ENCODE results near the gene ARHGEF40. TPM values are rescaled to one million over a fixed set of nuclear protein-coding genes. Genes with fewer than 3 reads are reported as not detected.

ARHGEF40 gene
- polyA plus RNA-seq, 2 of the 4 experiments (the other 2 are of a cell fraction): 7.8 to 9.6 TPM

GRCh38 chr14:21101802-21102413 is 31.8 kb downstream of the ARHGEF40 start:
- no peak for ATAC-seq
- POLR2A ChIA-PET: no interaction called here
- TF ChIP-seq NR3C1 (IDR thresholded peaks at IDR 0.05): no peak
- TF ChIP-seq POLR2AphosphoS2 (conservative IDR thresholded peaks at IDR 0.05; ENCODE audit: low read length): no peak
- no peak for TF ChIP-seq CEBPB (IDR thresholded peaks at IDR 0.05)
- no peak for TF ChIP-seq USF2 (IDR thresholded peaks at IDR 0.05)
- no peak for TF ChIP-seq CHD4 (IDR thresholded peaks at IDR 0.05; ENCODE audit: borderline replicate concordance)
- no peak for TF ChIP-seq MYC (IDR thresholded peaks at IDR 0.05; ENCODE audit: borderline replicate concordance, low read length)
- TF ChIP-seq ESRRA (IDR thresholded peaks at IDR 0.05; ENCODE audit: borderline replicate concordance, low read length): no peak
- no peak for TF ChIP-seq JUN (IDR thresholded peaks at IDR 0.05)
- TF ChIP-seq CHD2 (IDR thresholded peaks at IDR 0.05; ENCODE audit: low read length, partially characterized antibody): no peak
- no peak for TF ChIP-seq CTCF (IDR thresholded peaks at IDR 0.05)
- no peak for TF ChIP-seq HES2 (IDR thresholded peaks at IDR 0.05)
- no peak for TF ChIP-seq RFX5 (IDR thresholded peaks at IDR 0.05)
- TF ChIP-seq ZNF302 (CRISPR knock-in tag; IDR thresholded peaks at IDR 0.05): no peak

GRCh38 chr14:21102521-21103410 is 32.7 kb downstream of the ARHGEF40 start:
- no peak for ATAC-seq
- ChIA-PET CTCF (interaction anchor here (0.5 to 13.3 kb wide), 20 partner anchors 8 to 368 kb away, joined by 3 to 292 read pairs (median 11); partner anchors contain the start of genes ARHGEF40 and RNASE13), POLR2A (interaction anchor here (1.3 to 2.8 kb wide), 4 partner anchors 10 to 88 kb away, joined by 6 to 19 read pairs (median 12); no protein-coding TSS in a partner anchor)
- Histone ChIP-seq H3K27ac (peak overlapping the region; percentile 96 to 97), H3K4me1 (peaks cover 72% of the 10 kb centered on the region), H3K4me3 (peak overlapping the region; percentile 57), H3K4me2 (peak overlapping the region; percentile 87), H3K9me3 (no peaks in the 10 kb centered on the region)
- no peak for FAIRE-seq
- TF ChIP-seq CTCF (IDR thresholded peaks at IDR 0.05) (no peak), ZSCAN20 (CRISPR knock-in tag; IDR thresholded peaks at IDR 0.05) (no peak), HMGXB4 (CRISPR knock-in tag; IDR thresholded peaks at IDR 0.05; ENCODE audit: borderline replicate concordance) (no peak), CEBPB (IDR thresholded peaks at IDR 0.05) (no peak), REST (IDR thresholded peaks at IDR 0.05) (no peak), SMC3 (IDR thresholded peaks at IDR 0.05) (no peak), MAFK (IDR thresholded peaks at IDR 0.05; ENCODE audit: partially characterized antibody) (peak; percentile 19), KDM5A (IDR thresholded peaks at IDR 0.05) (no peak), ELK1 (IDR thresholded peaks at IDR 0.05; ENCODE audit: low read depth, low read length) (no peak)
- WGBS (ENCODE audit: missing lambda C conversion rate): 20% methylated on average over 9 of the region's 9 CpGs
- DNase-seq (ENCODE audit: low read depth in 1 of 2, low spot score in 1 of 2): no peak

More at GRCh38 chr14:21101802-21102413, 31.8 kb downstream of the ARHGEF40 start:
- FAIRE-seq: no peak
- WGBS (ENCODE audit: missing lambda C conversion rate): 82% methylated on average over 8 of the region's 8 CpGs
- H3K9me3 ChIP-seq: no peaks in the 10 kb centered on the region
- H3K4me1 ChIP-seq: peaks cover 72% of the 10 kb centered on the region
- DNase-seq (ENCODE audit: low read depth in 1 of 2, low spot score in 1 of 2): no peak
- H3K27ac ChIP-seq: peak overlapping the region in 1 of 2 experiments; percentile 96; a peak in 4 of 6 replicates
- H3K4me3 ChIP-seq: no peak overlapping the region
- peak overlapping the region; percentile 87 for H3K4me2 ChIP-seq
- CTCF ChIA-PET: interaction anchor here (0.6 to 13.3 kb wide), 9 partner anchors 8 to 96 kb away, joined by 3 to 292 read pairs (median 100); partner anchors contain the start of gene ARHGEF40

All from A549 (cell line).